MM.1S (cell line): ENCODE data around the gene DNAJB8.
A peak's percentile ranks its signal among the peaks of the same experiment; 100 is the strongest.

Experiments used
- EZH2 ChIP-seq: fragments of 300-600 bp; sonication (generic); optimal IDR thresholded peaks from 2 replicates; pipeline ENCODE3; 2017; ENCODE audit warnings: low read depth, mild to moderate bottlenecking, antibody characterized with exemption, low read length, mixed read lengths
- TF ChIP-seq, protein P1 (sequence below): fragments of 300-600 bp; sonication (generic); IDR thresholded peaks from 2 replicates; pipeline ENCODE4 v1.5.1; 2016; ENCODE audit warnings: antibody characterized with exemption, low read length, mixed read lengths

DNA sequence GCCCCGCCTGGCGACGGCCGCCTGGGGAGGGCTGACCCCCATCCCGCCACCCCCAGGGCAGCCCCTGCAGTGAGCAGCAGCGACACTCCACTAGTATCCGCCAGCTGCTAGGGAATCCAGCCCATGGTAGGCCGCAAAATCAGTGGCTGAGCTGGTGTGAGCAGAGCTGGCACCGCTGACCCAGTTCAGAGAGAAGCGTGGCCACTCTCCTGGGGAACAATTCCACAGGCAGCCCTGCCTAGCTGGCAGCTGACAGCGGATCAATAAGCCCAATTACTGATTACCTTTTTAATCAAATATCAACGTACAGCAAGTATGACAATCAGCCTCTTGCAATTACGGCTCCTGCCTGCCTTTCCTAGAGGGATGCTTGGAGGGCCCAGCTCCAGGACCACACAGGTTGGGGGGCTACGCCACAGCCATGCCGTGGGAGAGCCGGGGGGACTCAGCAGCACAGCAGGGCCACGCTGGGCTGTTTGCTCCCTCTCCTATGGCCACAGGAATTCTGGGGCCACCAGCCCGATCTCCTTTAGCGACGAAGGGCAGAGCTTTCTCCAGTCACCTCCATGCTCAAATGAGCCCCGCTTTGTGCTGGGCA is 13.9 kb downstream of the DNAJB8 start:
- peak; percentile 63 for TF ChIP-seq EZH2
- TF ChIP-seq, protein P1, sequence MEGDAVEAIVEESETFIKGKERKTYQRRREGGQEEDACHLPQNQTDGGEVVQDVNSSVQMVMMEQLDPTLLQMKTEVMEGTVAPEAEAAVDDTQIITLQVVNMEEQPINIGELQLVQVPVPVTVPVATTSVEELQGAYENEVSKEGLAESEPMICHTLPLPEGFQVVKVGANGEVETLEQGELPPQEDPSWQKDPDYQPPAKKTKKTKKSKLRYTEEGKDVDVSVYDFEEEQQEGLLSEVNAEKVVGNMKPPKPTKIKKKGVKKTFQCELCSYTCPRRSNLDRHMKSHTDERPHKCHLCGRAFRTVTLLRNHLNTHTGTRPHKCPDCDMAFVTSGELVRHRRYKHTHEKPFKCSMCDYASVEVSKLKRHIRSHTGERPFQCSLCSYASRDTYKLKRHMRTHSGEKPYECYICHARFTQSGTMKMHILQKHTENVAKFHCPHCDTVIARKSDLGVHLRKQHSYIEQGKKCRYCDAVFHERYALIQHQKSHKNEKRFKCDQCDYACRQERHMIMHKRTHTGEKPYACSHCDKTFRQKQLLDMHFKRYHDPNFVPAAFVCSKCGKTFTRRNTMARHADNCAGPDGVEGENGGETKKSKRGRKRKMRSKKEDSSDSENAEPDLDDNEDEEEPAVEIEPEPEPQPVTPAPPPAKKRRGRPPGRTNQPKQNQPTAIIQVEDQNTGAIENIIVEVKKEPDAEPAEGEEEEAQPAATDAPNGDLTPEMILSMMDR, result no peak
